ENCODE measurements around the gene ZNF148. TPM values are rescaled to one million over a fixed set of nuclear protein-coding genes. Genes with fewer than 3 reads are reported as not detected.

Gene ZNF148
- total RNA-seq, 4 donors from 2014 or later = 64.2 to 86.7 (median 75.3) TPM

DNA sequence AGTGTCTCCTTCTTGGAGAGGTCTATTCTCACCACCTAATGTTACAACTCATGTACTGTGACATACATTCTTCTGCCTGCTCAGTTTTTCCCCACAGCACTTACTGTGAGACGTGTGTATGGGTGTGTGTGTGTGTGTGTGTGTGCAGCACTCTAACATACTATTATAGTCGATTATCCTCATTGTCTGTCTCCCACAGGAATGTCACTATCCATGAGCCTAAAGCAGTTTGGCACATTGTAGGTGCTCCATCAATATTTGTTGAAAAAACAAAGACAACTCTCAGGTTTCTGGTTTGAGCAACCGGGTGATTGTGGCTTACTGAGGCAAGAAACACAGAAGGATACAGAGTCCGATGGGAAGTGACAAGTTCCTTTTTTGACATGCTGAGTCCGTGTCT is 8.6 kb upstream of the ZNF148 start:
- Histone ChIP-seq H3K27me3 (no peaks in the 10 kb centered on the region), H3K4me3 (replicated peaks in 1 of 3) (no peak overlapping the region), H3K4me1 (peaks cover 11 to 13% of the 10 kb centered on the region in 2 donors), H3K9me3 (no peaks in the 10 kb centered on the region), H3K36me3 (no peaks in the 10 kb centered on the region), H3K27ac (no peak overlapping the region)
- WGBS, 2 donors = 36 to 51% methylated on average over 5 of the region's 5 CpGs
- DNase-seq = no peak
- no peak for TF ChIP-seq POLR2A (IDR thresholded peaks at IDR 0.05)
- TF ChIP-seq, protein P1, sequence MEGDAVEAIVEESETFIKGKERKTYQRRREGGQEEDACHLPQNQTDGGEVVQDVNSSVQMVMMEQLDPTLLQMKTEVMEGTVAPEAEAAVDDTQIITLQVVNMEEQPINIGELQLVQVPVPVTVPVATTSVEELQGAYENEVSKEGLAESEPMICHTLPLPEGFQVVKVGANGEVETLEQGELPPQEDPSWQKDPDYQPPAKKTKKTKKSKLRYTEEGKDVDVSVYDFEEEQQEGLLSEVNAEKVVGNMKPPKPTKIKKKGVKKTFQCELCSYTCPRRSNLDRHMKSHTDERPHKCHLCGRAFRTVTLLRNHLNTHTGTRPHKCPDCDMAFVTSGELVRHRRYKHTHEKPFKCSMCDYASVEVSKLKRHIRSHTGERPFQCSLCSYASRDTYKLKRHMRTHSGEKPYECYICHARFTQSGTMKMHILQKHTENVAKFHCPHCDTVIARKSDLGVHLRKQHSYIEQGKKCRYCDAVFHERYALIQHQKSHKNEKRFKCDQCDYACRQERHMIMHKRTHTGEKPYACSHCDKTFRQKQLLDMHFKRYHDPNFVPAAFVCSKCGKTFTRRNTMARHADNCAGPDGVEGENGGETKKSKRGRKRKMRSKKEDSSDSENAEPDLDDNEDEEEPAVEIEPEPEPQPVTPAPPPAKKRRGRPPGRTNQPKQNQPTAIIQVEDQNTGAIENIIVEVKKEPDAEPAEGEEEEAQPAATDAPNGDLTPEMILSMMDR (IDR thresholded peaks at IDR 0.05) = no peak
- intact Hi-C loops (cut with DNase I) = no loop called here

DNA sequence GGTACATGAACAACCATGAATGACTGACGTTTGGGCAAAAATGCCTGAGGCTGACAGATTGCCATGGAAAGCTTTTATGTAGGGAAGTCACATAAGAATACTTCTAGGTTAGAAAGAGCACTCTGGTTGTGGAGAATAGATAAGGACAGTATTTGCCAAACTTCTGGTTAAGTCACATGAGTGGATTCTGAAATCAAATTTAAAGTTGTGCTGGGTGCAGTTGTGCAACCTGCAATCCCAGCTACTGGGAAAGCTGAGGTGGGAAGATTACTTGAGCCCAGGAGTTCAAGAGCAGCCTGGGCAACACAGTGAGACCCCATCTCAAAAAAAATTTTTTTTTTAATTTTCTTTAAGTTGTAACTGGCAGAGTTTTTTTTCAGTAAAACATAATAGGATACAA is 7.2 kb upstream of the ZNF148 start:
- 78 to 86% methylated on average over 1 of the region's 1 CpG for WGBS, 2 donors
- DNase-seq = no peak
- Histone ChIP-seq H3K36me3 (no peaks in the 10 kb centered on the region), H3K4me3 (replicated peaks in 1 of 3) (no peak overlapping the region), H3K4me1 (peaks cover 8 to 9% of the 10 kb centered on the region in 2 donors), H3K27ac (no peak overlapping the region), H3K27me3 (no peaks in the 10 kb centered on the region), H3K9me3 (no peaks in the 10 kb centered on the region)
- intact Hi-C loops (cut with DNase I) = no loop called here
- TF ChIP-seq, protein P1 (IDR thresholded peaks at IDR 0.05) = no peak
- no peak for TF ChIP-seq POLR2A (IDR thresholded peaks at IDR 0.05)

DNA sequence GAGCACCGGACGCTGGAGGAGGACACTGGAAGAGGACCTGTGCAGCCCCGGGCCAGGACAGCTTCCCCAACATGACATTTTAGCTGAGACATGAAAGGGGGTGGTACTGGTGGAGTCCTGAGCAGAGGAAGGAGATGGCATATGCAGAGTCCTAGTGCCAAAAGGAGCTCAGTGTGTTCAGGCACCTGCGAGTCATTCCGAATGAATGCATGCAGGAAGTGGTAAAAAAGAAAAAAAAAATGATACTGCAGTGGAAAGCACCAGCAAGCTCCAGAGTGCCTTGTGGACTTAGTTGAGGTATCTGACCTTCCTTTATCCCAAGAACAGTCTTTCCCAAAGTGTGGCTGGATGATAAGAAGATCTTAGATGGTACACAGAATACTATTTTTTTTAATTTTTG is 6.6 kb upstream of the ZNF148 start:
- H3K27me3 ChIP-seq = no peaks in the 10 kb centered on the region
- H3K4me3 ChIP-seq (replicated peaks in 1 of 3) = no peak overlapping the region
- intact Hi-C loops (cut with DNase I) = no loop called here
- no peak overlapping the region for H3K27ac ChIP-seq
- H3K36me3 ChIP-seq = no peaks in the 10 kb centered on the region
- TF ChIP-seq, protein P1 (IDR thresholded peaks at IDR 0.05) = no peak
- TF ChIP-seq POLR2A (IDR thresholded peaks at IDR 0.05) = no peak
- H3K4me1 ChIP-seq = peaks cover 7 to 8% of the 10 kb centered on the region in 2 donors
- DNase-seq = no peak
- H3K9me3 ChIP-seq = no peaks in the 10 kb centered on the region
- WGBS, 2 donors = 73 to 81% methylated on average over 5 of the region's 5 CpGs

DNA sequence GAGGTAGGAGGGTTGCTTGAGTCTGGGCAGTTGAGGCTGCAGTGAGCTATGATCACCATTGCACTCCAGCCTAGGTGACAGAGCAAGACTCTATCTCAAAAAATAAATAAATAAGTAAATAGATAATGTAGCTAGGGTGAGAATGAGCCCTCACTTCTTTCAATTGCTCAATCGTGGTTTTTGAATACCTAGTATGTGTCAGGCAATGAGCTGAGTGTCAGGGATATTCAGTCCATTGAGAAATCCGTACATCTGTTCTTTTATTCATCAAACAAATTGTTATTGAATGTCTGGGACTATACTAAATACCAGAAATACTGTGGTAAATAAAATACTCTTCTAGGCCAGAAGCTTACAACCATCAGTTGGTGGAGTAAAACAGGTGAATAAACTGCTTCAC is 6.2 kb upstream of the ZNF148 start:
- no peaks in the 10 kb centered on the region for H3K27me3 ChIP-seq
- DNase-seq = no peak
- 84 to 85% methylated on average over 2 of the region's 2 CpGs for WGBS, 2 donors
- intact Hi-C loops (cut with DNase I) = no loop called here
- TF ChIP-seq, protein P1 (IDR thresholded peaks at IDR 0.05) = no peak
- no peak for TF ChIP-seq POLR2A (IDR thresholded peaks at IDR 0.05)
- H3K27ac ChIP-seq = no peak overlapping the region
- H3K36me3 ChIP-seq = no peaks in the 10 kb centered on the region
- H3K9me3 ChIP-seq = no peaks in the 10 kb centered on the region
- no peak overlapping the region for H3K4me3 ChIP-seq (replicated peaks in 1 of 3)
- peaks cover 3% of the 10 kb centered on the region in 2 donors for H3K4me1 ChIP-seq

DNA sequence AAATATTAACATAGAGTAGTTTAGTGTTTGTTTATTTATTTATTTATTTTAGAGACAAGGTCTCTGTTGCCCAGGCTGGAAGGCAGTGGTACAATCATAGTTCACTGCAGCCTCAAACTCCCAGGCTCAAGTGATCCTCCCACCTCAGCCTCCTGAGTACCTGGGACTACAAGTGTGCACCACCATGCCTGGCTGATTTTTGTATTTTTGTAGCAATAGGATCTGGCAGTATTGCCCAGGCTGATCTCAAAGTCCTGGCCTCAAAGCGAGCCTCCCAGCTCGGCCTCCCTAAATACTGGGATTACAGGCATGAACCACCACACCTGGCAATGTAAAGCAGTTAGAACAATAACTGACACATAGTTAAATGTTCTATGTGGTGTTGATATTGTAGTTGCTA is 4.4 kb upstream of the ZNF148 start:
- H3K36me3 ChIP-seq = no peaks in the 10 kb centered on the region

More for the DNA sequence above, 4.4 kb upstream of the ZNF148 start:
- Histone ChIP-seq H3K4me1 (peaks cover 5 to 7% of the 10 kb centered on the region in 2 donors), H3K27me3 (no peaks in the 10 kb centered on the region), H3K9me3 (no peaks in the 10 kb centered on the region), H3K27ac (no peak overlapping the region), H3K4me3 (replicated peaks in 1 of 3) (no peak overlapping the region)
- DNase-seq = no peak
- intact Hi-C loops (cut with DNase I) = no loop called here
- TF ChIP-seq POLR2A (IDR thresholded peaks at IDR 0.05) = no peak
- TF ChIP-seq, protein P1 (IDR thresholded peaks at IDR 0.05) = no peak
- 88 to 100% methylated on average over 2 of the region's 2 CpGs for WGBS, 2 donors
